ENCODE data around the gene NKX6-2.
"Not testable (repeated sequence)": the region's sequence is repeated elsewhere in the genome, so short reads cannot be mapped to it uniquely, and the experiment has no call there.

Gene NKX6-2

DNA sequence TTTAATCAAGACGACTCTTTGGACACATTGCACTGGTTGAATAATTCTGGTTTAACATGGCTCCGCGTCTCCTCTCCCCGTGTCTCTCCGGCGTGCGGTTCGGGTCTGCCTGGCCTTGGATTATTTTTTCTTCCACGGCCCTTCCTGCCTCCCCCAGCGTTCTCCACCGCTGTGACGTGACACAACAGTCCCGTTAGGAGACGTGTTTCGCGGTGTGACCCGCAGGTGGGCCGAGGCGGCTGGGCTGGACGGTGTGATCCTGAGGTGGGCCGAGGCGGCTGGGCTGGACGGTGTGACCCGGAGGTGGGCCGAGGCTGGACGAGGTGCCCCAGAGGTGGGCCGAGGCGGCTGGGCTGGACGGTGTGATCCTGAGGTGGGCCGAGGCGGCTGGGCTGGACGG lies 12.0 kb upstream of the NKX6-2 start:
- DNase-seq (ENCODE audit: low read depth) = not testable (repeated sequence)

DNA sequence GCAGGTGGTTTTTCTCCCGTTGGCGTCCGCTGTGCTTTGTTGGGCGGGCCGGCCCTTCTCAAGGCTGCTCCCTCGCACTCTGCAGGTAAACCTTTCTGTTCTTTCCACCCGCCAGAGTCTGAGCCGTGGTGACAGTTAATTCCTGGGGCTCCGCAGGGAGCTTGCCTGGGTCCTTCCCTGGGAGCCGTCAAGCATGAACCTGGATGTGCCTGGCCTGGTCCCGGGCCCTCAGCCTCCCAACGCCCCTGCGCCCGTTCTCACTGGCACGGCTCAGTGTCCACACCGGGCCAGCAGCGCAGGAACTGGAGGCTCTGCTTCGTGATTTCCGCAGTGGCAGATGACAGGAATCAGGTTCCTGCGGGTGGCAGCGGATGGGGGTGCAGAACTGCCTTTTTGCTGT lies 10.9 kb upstream of the NKX6-2 start:
- no peak for DNase-seq (ENCODE audit: low read depth)

- no peak for DNase-seq (ENCODE audit: low read depth)
Observed at GRCh38 chr10:132793871-132794849, 8.2 kb upstream of the NKX6-2 start.

GRCh38 chr10:132793213-132793612 lies 7.3 kb upstream of the NKX6-2 start:
- no peak for DNase-seq (ENCODE audit: low read depth)

- DNase-seq (ENCODE audit: low read depth) = no peak
Observed at GRCh38 chr10:132792796-132793195, 6.8 kb upstream of the NKX6-2 start.

- DNase-seq (ENCODE audit: low read depth) = not testable (repeated sequence)
Observed at GRCh38 chr10:132792099-132792498, 6.2 kb upstream of the NKX6-2 start.

- no peak for DNase-seq (ENCODE audit: low read depth)
Observed at GRCh38 chr10:132790934-132791829, 5.2 kb upstream of the NKX6-2 start.

DNA sequence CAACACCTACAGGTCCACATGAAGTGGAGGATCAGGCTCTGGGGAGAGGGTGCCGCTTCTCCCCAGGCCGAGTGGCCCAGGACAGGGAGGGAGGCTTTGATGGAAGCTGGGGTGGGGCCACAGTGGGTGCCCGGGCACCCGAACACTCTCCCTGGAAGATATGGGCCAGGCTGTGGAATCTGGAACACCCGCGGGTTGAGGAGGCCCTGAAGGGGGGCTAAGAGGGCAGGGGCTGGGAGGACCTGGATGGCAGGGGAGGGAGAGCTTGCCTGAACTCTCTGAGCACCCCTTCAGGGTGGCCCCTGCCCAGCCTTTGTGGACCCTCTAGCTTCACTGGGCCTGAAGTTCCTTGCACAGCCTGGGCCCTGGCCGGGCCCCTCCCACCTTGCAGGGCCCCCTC lies 4.5 kb upstream of the NKX6-2 start:
- no peak for DNase-seq (ENCODE audit: low read depth)

DNA sequence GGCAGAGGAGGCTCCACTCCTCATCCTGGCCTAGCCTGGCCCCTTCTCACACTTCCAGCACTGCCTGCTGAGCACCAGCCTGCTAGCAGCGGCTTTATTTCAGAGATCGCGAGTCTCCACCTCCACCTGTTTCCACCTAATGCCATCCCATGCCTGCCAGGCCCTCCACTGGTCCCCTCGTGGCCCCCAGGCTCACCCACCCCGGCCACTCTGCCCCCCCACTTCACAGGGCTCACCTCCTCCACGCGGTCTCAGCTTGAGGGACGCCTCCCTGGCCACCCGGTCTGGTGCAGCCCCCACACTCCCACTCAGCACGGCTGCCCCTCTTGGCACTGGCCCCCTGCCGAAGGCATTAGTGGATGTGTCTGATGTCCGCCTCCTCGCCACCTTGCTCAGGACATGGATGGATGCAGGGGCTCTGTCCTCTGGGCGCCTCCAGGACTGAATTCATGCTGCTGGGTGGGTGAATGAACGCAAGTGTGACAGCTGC lies 3.8 kb upstream of the NKX6-2 start:
- DNase-seq (ENCODE audit: low read depth) = no peak

DNA sequence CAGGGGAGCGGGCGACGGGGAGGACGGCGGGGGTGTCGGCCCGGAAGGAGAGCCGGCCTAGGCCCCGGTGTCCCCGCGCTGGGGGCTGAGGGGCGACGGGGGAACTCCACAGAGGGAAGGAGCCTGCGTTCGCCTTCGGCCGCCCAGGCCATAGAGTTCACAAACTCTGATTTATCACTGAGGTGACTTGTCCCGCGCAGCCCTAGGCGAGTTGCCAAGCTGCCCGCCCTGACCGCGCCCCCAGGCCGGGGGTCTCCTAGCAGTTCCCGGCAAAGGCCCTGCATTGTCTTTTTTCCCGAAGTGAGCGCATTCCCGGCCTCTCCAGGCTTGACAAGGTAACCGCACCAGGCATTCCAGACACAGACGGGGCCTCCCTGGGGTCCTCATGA lies 2.9 kb upstream of the NKX6-2 start:
- DNase-seq (ENCODE audit: low read depth) = no peak

DNA sequence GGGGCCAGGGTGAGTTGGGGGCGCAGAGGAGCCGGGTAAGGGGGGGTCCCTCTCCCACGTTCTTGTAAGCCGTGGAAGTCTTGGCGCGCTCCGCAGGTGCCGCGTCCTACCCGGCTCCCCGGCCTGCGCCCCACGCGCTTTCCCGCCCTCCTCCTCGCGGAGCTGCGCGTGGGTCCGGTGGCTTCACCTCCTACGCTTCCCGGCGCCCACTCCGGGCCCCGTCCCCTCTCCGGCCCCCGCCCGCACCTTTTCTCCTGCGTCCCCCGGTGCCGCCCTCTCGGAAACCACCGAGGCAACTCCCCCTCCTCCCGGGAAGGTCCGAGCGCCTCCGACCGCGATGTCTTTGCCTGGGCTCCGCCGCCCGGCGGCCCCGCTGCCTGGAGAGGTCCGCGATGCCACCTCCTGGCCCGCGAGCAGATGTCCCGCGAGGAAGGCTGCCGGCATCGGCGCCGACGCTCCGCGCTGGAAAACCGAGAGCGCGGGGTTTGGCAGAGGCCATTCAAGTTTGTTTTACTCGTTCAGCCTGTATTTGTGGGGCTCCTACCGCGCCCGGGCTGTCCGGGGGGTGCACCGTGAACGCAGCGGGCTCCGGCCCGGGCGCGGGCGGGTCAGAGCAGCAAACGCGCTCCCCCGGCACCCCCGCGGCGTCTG lies 2.4 kb upstream of the NKX6-2 start:
- no peak for DNase-seq (ENCODE audit: low read depth)

DNA sequence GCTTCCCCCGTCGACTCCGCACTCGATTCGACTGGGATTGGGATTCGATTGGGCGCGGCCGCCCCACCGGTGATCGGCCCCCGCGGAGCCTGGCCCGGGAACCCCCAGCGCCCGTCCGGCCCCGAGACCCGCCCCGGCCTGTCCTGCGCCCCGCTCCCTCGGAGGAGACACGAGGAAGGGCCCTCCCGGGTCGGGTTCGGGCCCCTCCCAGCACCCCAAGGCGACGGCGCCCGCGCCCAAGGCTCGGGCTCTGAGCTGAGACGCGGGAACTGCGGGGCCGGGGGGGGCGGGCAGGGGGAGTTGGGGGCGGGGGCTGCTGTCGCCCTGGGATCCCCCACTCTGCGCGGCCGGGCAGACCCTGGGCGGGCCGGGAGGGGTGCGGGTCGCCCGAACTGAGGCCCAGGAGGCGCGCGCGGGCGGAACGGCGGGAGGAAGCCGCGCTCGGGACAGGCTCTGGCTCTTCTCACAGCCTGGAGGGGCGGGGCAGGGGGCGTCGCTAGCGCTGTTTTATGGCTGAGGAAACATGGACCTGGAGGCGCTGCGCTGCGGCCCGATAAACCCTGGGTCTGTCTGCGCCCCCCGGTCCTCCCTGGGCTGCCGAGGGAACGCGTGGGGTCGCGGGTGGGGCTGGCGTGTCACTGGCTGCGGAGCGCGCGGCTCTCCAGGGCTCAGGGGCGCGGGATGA lies 1.7 kb upstream of the NKX6-2 start:
- DNase-seq (ENCODE audit: low read depth) = no peak

DNA sequence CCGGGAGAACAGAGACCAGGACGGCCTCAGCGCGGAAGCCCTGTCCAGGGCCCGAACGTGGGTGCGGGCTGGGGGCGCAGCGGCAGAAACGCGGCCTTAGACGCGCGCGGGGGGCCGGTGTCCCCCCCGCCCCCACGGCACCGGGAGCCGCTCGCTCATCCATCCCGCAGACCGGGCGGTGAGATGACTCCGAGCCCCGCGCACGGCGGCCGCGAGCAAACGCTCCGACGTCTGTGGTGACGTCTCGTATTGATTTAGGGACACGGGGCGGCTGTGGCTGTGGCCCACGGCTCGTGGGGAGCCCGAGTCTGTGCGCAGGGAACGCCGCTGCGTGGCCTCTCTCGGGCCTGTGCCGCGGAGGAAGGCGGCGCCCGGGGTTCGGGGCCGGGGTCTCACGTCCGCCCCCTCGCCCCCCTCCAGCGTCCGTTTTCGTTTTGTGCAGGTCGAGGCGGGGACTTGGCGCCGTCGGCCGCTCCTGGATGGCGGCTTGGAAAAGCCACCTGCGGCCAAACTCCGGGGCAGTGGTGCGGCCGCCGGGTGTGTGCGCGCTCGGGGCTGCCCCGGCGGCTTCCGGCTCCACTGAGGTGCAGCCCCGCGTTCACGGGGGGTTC lies 1.0 kb upstream of the NKX6-2 start:
- DNase-seq (ENCODE audit: low read depth) = no peak

- no peak for DNase-seq (ENCODE audit: low read depth)
Observed at GRCh38 chr10:132786476-132786883, 533 bp upstream of the NKX6-2 start.

- no peak for DNase-seq (ENCODE audit: low read depth)
Observed at GRCh38 chr10:132784866-132785722, 853 bp downstream of the NKX6-2 start.

GRCh38 chr10:132783940-132784865 lies 1.7 kb downstream of the NKX6-2 start:
- no peak for DNase-seq (ENCODE audit: low read depth)

DNA sequence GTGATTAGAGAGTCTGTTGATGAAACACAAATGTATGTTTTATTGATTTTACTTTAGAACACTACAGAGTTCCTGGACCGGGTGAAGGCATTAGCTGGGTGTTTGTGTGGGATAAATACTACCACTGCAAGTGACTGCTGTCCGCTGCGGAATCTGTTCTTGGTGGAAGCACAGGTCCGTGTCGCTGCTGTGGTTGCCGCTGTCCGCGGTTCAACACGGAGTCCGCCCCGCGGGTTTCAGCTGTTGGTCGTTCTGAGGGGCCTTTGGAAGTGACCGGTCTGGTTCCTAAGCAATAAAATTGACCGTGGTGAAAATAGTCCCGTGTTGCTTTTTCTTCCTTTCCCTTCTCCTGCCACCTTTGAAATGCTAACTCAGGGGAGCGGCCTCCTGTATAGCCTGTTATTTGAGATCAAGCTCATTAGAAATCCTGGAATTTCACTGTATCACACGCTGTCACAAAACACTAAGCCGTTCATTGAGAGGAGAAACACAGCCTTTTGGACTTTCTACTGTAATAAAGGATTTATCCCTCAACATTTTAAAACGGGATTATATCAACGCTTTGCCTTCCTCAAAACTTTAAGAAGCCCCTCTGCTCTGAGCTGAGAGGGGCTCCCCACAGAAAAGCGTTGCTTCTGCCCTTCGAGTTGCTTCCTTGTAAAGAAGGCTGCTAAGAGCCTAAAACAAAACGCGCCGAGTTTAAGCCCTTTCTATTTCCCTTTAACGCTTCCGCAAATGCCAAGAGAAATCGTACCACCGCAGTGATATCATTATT lies 2.6 kb downstream of the NKX6-2 start:
- no peak for DNase-seq (ENCODE audit: low read depth)

GRCh38 chr10:132781556-132781955 lies 4.4 kb downstream of the NKX6-2 start:
- no peak for DNase-seq (ENCODE audit: low read depth)

All from T follicular helper cell (primary cell).